ENCODE measurements around the gene FMNL3.
"Not testable (repeated sequence)": the region's sequence is repeated elsewhere in the genome, so short reads cannot be mapped to it uniquely, and the experiment has no call there.

- TF ChIP-seq CTCF (IDR thresholded peaks at IDR 0.05; ENCODE audit: poor library complexity, severe bottlenecking); REST (IDR thresholded peaks at IDR 0.05; ENCODE audit: borderline replicate concordance); EZH2 (IDR thresholded peaks at IDR 0.05; ENCODE audit: borderline replicate concordance, insufficient read depth, low read length, poor library complexity, severe bottlenecking); POLR2AphosphoS5 (IDR thresholded peaks at IDR 0.05); EP300 (conservative IDR thresholded peaks at IDR 0.05; ENCODE audit: poor library complexity, severe bottlenecking); SMC3 (conservative IDR thresholded peaks at IDR 0.05; ENCODE audit: poor library complexity); TAF1 (IDR thresholded peaks at IDR 0.05; ENCODE audit: low read depth); MXI1 (conservative IDR thresholded peaks at IDR 0.05; ENCODE audit: poor library complexity, severe bottlenecking); RAD21 (conservative IDR thresholded peaks at IDR 0.05): not testable (repeated sequence)
Observed at GRCh38 chr12:49738721-49739120, 31.5 kb upstream of the FMNL3 start.
